ENCODE results near the gene LRRC14B.

DNA sequence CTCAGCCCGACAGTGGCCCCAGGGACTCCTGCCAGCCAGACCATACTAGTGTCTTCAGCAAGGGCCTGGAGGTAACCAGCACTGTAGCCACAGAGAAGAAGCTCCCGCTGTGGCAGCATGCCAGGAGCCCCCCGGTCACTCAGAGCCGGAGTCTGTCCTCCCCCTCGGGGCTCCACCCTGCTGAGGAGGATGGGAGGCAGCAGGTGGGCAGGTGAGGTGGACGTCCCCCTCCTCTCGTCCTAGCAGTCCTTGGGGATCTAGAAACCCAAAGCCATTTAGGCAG, 28.0 kb upstream of the LRRC14B start:
- TF ChIP-seq POLR2AphosphoS5 (IDR thresholded peaks at IDR 0.05; ENCODE audit: borderline replicate concordance, low read depth, low read length), result no peak
- no peak for TF ChIP-seq EZH2 (IDR thresholded peaks at IDR 0.05)
- TF ChIP-seq FOXP2 (optimal IDR thresholded peaks at IDR 0.05; ENCODE audit: control extremely low read depth, extremely low read length, insufficient read depth), result no peak

Data from SK-N-MC (cell line).